Keratinocyte (primary cell): ENCODE data around the gene VRK1. TPM values are rescaled to one million over a fixed set of nuclear protein-coding genes. Genes with fewer than 3 reads are reported as not detected.

Experiments
- DNase-seq: peaks from one replicate; pipeline ENCODE4 v3.0.0-alpha.2; 2011; ENCODE audit warnings: low read depth, missing footprints, low spot score
- FAIRE-seq: peaks from 2 replicates; lab custom pipeline; 2011; peaks lifted over from hg19 to GRCh38; lab: Jason Lieb, UNC
- H2AFZ ChIP-seq: 2 replicates; pipeline ENCODE4 v1.6.0; 2012; ENCODE audit warnings: low read length, control low read depth, inconsistent platforms; ENCODE audit not compliant: control insufficient read depth
- H3K27ac ChIP-seq: 2 replicates; pipeline ENCODE4 v1.5.1; 2011; ENCODE audit warnings: low read length; ENCODE audit not compliant: control insufficient read depth, insufficient read depth
- H3K27me3 ChIP-seq: 3 replicates; pipeline ENCODE4 v1.6.0; 2011; ENCODE audit warnings: low read length; ENCODE audit not compliant: control insufficient read depth, insufficient read depth; ENCODE audit errors: extremely low read depth
- H3K36me3 ChIP-seq, 2 experiments: 2 replicates in 1 of 2; 3 replicates in 1 of 2; pipeline ENCODE4 v1.5.1; 2011; ENCODE audit warnings: low read length in 2 of 2, mild to moderate bottlenecking in 1 of 2; ENCODE audit not compliant: control insufficient read depth in 2 of 2, insufficient read depth in 2 of 2; ENCODE audit errors: extremely low read depth in 1 of 2
- H3K4me1 ChIP-seq: 3 replicates; pipeline ENCODE4 v1.5.1; 2011; ENCODE audit warnings: low read length; ENCODE audit not compliant: control insufficient read depth, insufficient read depth; ENCODE audit errors: extremely low read depth
- H3K4me2 ChIP-seq: 3 replicates; pipeline ENCODE4 v1.6.0; 2011; ENCODE audit warnings: low read depth, low read length; ENCODE audit not compliant: control insufficient read depth, insufficient read depth; ENCODE audit errors: extremely low read depth
- H3K4me3 ChIP-seq, 3 experiments: fragments of 200-600 bp in 1 of 3; sonication (generic) in 1 of 3; 2 replicates in 2 of 3; 3 replicates in 1 of 3; pipeline ENCODE4 v1.5.1; 2011 to 2016; ENCODE audit warnings: low read length in 3 of 3, mild to moderate bottlenecking in 3 of 3, control low read depth in 2 of 3, inconsistent platforms in 1 of 3, low read depth in 1 of 3, mixed read lengths in 1 of 3, mixed run types in 1 of 3, moderate library complexity in 1 of 3; ENCODE audit not compliant: control insufficient read depth in 2 of 3, insufficient read depth in 2 of 3; ENCODE audit errors: extremely low read depth in 1 of 3
- H3K79me2 ChIP-seq: 2 replicates; pipeline ENCODE4 v1.6.0; 2012; ENCODE audit warnings: low read length; ENCODE audit not compliant: control insufficient read depth, insufficient read depth
- H3K9ac ChIP-seq: 3 replicates; pipeline ENCODE4 v1.6.0; 2011; ENCODE audit warnings: low read length; ENCODE audit not compliant: control insufficient read depth, insufficient read depth; ENCODE audit errors: extremely low read depth
- H3K9me1 ChIP-seq: 3 replicates; pipeline ENCODE4 v1.6.0; 2011; ENCODE audit warnings: low read length; ENCODE audit not compliant: control insufficient read depth, insufficient read depth; ENCODE audit errors: extremely low read depth
- H3K9me3 ChIP-seq: 2 replicates; pipeline ENCODE4 v1.5.1; 2012; ENCODE audit warnings: low read depth, low read length; ENCODE audit not compliant: control insufficient read depth
- H4K20me1 ChIP-seq: 3 replicates; pipeline ENCODE4 v1.6.0; 2011; ENCODE audit warnings: low read length; ENCODE audit not compliant: control insufficient read depth, insufficient read depth; ENCODE audit errors: extremely low read depth
- EZH2 ChIP-seq: IDR thresholded peaks from one replicate; pipeline ENCODE4 v1.6.1; 2012; ENCODE audit warnings: inconsistent platforms, mild to moderate bottlenecking, low read length, moderate library complexity
- dilution Hi-C: fragments of 300-500 bp; cut with MboI; formaldehyde crosslinking; loops from one replicate; pipeline ENCODE4 v1.7.0; 2020; ENCODE audit warnings: low sequenced_read_pairs; ENCODE audit not compliant: extremely low pct_ligation_motif_present
- polyA plus RNA-seq, 5 experiments: library from polyadenylated mRNA; depleted of rRNA in 3 of 5; stranded (reverse) in 3 of 5; stranded (forward) in 1 of 5; unstranded in 1 of 5; fragments of >200 nt; gene quantifications; 1 replicate in 1 of 5; 2 replicates in 3 of 5; 3 replicates in 1 of 5; pipeline versions ENCODE4 v1.2.1 to v1.2.3, GENCODE V29; 2011 to 2012; ENCODE audit warnings: missing spikeins in 2 of 5, low read depth in 1 of 5, low replicate concordance in 1 of 5
- TF ChIP-seq, protein P1 (sequence below), 3 experiments: IDR thresholded peaks in 1 of 3; conservative IDR thresholded peaks in 1 of 3; optimal IDR thresholded peaks in 1 of 3; 2 replicates in 2 of 3; 3 replicates in 1 of 3; pipeline versions ENCODE3 to v1.5.1; 2011; ENCODE audit warnings: low read length in 3 of 3, mild to moderate bottlenecking in 3 of 3, moderate library complexity in 2 of 3, control low read depth in 1 of 3, inconsistent platforms in 1 of 3; ENCODE audit not compliant: insufficient read depth in 2 of 3; ENCODE audit errors: extremely low read depth in 1 of 3

The VRK1 gene
- polyA plus RNA-seq, 1 donor (not counting 4 experiments of a cell fraction or from before 2014, with no cell fraction given), result 27.1 TPM

DNA sequence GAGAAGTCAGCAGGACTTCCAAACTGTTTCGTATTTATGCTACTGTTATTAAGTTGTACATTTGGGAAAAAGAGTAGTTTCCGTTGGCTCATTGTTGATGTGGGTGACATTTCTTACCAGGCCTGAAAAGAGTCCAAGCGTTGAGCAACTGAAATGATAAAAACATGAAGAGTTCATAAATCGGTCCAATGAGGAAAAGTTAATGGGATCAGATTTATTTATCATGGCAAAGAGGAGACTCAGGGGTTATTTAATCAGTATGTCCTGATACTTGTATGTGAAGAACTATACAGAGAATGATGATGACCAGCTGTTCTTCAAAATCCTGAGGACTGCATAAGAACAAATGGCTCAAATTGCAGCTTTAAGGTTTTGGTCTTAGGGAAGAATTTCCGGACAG lies 7.7 kb downstream of the VRK1 start:
- H3K4me2 ChIP-seq, result no peak overlapping the region
- TF ChIP-seq, protein P1, sequence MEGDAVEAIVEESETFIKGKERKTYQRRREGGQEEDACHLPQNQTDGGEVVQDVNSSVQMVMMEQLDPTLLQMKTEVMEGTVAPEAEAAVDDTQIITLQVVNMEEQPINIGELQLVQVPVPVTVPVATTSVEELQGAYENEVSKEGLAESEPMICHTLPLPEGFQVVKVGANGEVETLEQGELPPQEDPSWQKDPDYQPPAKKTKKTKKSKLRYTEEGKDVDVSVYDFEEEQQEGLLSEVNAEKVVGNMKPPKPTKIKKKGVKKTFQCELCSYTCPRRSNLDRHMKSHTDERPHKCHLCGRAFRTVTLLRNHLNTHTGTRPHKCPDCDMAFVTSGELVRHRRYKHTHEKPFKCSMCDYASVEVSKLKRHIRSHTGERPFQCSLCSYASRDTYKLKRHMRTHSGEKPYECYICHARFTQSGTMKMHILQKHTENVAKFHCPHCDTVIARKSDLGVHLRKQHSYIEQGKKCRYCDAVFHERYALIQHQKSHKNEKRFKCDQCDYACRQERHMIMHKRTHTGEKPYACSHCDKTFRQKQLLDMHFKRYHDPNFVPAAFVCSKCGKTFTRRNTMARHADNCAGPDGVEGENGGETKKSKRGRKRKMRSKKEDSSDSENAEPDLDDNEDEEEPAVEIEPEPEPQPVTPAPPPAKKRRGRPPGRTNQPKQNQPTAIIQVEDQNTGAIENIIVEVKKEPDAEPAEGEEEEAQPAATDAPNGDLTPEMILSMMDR (optimal IDR thresholded peaks at IDR 0.05 in 1 of 3, IDR thresholded peaks at IDR 0.05 in 1 of 3, conservative IDR thresholded peaks at IDR 0.05 in 1 of 3; ENCODE audit: extremely low read depth in 1 of 3, insufficient read depth in 2 of 3, low read length in 3 of 3), result no peak
- TF ChIP-seq EZH2, result no peak
- no peaks in the 10 kb centered on the region for H3K36me3 ChIP-seq
- peaks cover 97% of the 10 kb centered on the region for H3K79me2 ChIP-seq
- no peaks in the 10 kb centered on the region for H4K20me1 ChIP-seq
- no peak overlapping the region for H3K27ac ChIP-seq
- H3K9me1 ChIP-seq, result no peaks in the 10 kb centered on the region
- FAIRE-seq (no peak), DNase-seq (no peak)
- H3K9ac ChIP-seq, result no peak overlapping the region
- no peaks in the 10 kb centered on the region for H3K4me1 ChIP-seq
- H3K4me3 ChIP-seq, result no peak overlapping the region
- H3K27me3 ChIP-seq, result no peaks in the 10 kb centered on the region
- H2AFZ ChIP-seq, result no peak overlapping the region
- H3K9me3 ChIP-seq, result no peaks in the 10 kb centered on the region
- dilution Hi-C loops, result no loop called here

DNA sequence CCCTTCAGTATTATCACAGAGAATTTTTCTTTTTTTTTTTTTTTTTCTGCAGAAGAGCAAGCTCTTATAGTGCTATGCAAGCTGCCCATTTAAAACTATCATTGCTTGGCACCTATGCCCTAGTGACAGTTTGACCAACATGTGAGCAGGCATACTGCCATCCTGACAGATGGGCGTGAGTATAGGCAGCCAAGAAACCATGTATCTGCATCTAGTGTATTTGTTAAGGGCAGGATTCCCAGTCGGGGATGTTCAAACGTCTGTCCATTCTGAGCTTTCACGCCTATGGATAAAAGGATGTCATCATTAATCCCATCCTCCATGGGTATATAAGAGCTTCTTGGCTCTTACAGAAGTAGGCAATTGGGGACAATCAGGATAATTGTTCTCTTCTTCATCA lies 8.8 kb downstream of the VRK1 start:
- no peak for FAIRE-seq
- Histone ChIP-seq H3K9ac (no peak overlapping the region), H3K79me2 (peaks cover 95% of the 10 kb centered on the region), H3K27ac (no peak overlapping the region), H3K36me3 (no peaks in the 10 kb centered on the region), H3K4me3 (no peak overlapping the region), H3K9me1 (no peaks in the 10 kb centered on the region), H3K9me3 (no peaks in the 10 kb centered on the region), H3K27me3 (no peaks in the 10 kb centered on the region), H3K4me1 (no peaks in the 10 kb centered on the region), H3K4me2 (no peak overlapping the region), H4K20me1 (no peaks in the 10 kb centered on the region), H2AFZ (no peak overlapping the region)
- TF ChIP-seq, protein P1 (optimal IDR thresholded peaks at IDR 0.05 in 1 of 3, IDR thresholded peaks at IDR 0.05 in 1 of 3, conservative IDR thresholded peaks at IDR 0.05 in 1 of 3; ENCODE audit: extremely low read depth in 1 of 3, insufficient read depth in 2 of 3, low read length in 3 of 3), result no peak
- no peak for TF ChIP-seq EZH2
- no peak for DNase-seq
- dilution Hi-C loops, result no loop called here
